HepG2 (cell line): ENCODE measurements around the gene KLKB1. TPM values are rescaled to one million over a fixed set of nuclear protein-coding genes. Genes with fewer than 3 reads are reported as not detected.

Experiments
- FIP1L1 ChIP-seq: fragments of 200-400 bp; formaldehyde crosslinking; IDR thresholded peaks from 2 replicates; pipeline ENCODE4 v1.6.1; 2018; ENCODE audit warnings: low read depth, mild to moderate bottlenecking, low read length, moderate library complexity, borderline replicate concordance; ENCODE audit not compliant: insufficient read depth
- GTF2F1 ChIP-seq: fragments of 150-350 bp; IDR thresholded peaks from 2 replicates; pipeline ENCODE4 v1.6.1; 2014; ENCODE audit warnings: low read length
- HIVEP1 ChIP-seq: sonication (generic); formaldehyde crosslinking; IDR thresholded peaks from 2 replicates; pipeline ENCODE4 v1.4.0; 2020; ENCODE audit warnings: mild to moderate bottlenecking, missing genetic modification reagents
- IKZF4 ChIP-seq: sonication (generic); formaldehyde crosslinking; IDR thresholded peaks from 2 replicates; pipeline ENCODE4 v1.5.1; 2020; ENCODE audit warnings: borderline replicate concordance, mild to moderate bottlenecking, low read depth, missing genetic modification reagents; ENCODE audit errors: not compliant biosample characterization
- RARG ChIP-seq: sonication (generic); formaldehyde crosslinking; IDR thresholded peaks from 2 replicates; pipeline ENCODE4 v1.4.0; 2020; ENCODE audit warnings: low read depth, mild to moderate bottlenecking, missing genetic modification reagents
- REPIN1 ChIP-seq: sonication (generic); formaldehyde crosslinking; IDR thresholded peaks from 2 replicates; pipeline ENCODE4 v1.8.0; 2022; ENCODE audit warnings: missing genetic modification reagents, low read depth, mild to moderate bottlenecking, borderline replicate concordance
- ZKSCAN1 ChIP-seq: fragments of 150-350 bp; IDR thresholded peaks from 2 replicates; pipeline ENCODE4 v1.6.1; 2014; ENCODE audit warnings: low read length
- polyA plus RNA-seq, 8 experiments: library from polyadenylated mRNA; depleted of rRNA in 3 of 8; stranded (reverse) in 7 of 8; unstranded in 1 of 8; fragments of >200 nt; fragmentation: Illumina TruSeq in 4 of 8; extraction: Trizol in 4 of 8; gene quantifications; 2 replicates each; pipeline versions ENCODE4 v1.2.1 to v1.2.3, GENCODE V29; 2011 to 2016; ENCODE audit warnings: low read depth in 4 of 8, missing spikeins in 1 of 8, mixed read lengths in 1 of 8; ENCODE audit not compliant: insufficient read depth in 1 of 8
- total RNA-seq, 5 experiments: library from RNA; depleted of rRNA; stranded (reverse); fragments of >200 nt; fragmentation: Illumina TruSeq; extraction: Trizol; gene quantifications; 2 replicates each; pipeline ENCODE4 v1.2.3, GENCODE V29; 2016; ENCODE audit warnings: low read depth in 1 of 5
- TF ChIP-seq, protein P1 (sequence below): sonication (generic); formaldehyde crosslinking; IDR thresholded peaks from 2 replicates; pipeline ENCODE4 v1.4.0; 2020; ENCODE audit warnings: missing genetic modification reagents
- TF ChIP-seq, protein P2 (sequence below): sonication (generic); formaldehyde crosslinking; IDR thresholded peaks from 2 replicates; pipeline ENCODE4 v1.4.0; 2020; ENCODE audit warnings: mild to moderate bottlenecking, missing genetic modification reagents, borderline replicate concordance
- TF ChIP-seq, protein P3 (sequence below): sonication (generic); formaldehyde crosslinking; conservative IDR thresholded peaks from 2 replicates; pipeline ENCODE4 v1.8.0; 2022; ENCODE audit warnings: low read depth, missing genetic modification reagents
- TF ChIP-seq, protein P4 (sequence below): IDR thresholded peaks from 2 replicates; pipeline ENCODE4 v1.4.0; 2020; ENCODE audit warnings: mild to moderate bottlenecking, missing genetic modification reagents
- TF ChIP-seq, protein P5 (sequence below): sonication (generic); formaldehyde crosslinking; IDR thresholded peaks from 2 replicates; pipeline ENCODE4 v1.5.1; 2020; ENCODE audit warnings: missing genetic modification reagents, mild to moderate bottlenecking, borderline replicate concordance

The KLKB1 gene
- total and polyA plus RNA-seq, 2 of the 13 experiments (the other 11 are each of a cell fraction or from before 2014, with no cell fraction given): 0.26 to 0.49 TPM

DNA sequence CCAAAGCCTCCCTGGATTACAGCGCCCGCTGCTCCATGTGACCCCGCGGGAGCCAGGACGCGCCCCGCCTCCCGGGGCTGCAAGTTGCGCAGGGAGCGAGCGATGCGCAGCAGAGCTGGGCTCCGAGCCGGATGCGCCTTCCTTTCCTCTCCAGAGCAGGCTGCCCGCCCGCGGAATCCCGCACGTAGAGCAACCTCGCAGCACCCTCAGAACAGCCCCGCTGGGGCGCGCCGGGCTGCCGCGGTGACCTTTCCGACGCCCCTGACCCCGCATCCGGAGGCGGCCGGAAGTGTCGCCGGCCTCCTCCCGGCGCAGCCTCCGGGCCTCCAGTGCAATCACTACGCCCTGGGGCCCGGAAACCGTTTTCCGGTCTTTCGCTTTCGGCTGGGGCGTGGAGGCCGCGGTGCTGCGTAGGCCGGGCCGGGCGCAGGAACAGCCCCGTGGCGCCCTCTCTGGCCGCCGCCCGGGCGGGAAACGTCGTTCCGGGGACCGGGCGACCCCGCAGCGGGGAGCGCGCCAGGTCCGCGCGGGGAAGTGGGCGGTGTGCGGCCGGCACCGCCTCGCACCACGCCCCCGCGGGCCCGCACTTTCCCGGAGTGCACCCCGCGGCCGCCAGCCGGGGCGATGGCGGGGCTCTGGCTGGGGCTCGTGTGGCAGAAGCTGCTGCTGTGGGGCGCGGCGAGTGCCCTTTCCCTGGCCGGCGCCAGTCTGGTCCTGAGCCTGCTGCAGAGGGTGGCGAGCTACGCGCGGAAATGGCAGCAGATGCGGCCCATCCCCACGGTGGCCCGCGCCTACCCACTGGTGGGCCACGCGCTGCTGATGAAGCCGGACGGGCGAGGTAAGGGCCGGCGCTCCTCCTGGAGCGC lies 35.9 kb upstream of the KLKB1 start, which contains the start of gene CYP4V2 (continued):
- TF ChIP-seq, protein P1, sequence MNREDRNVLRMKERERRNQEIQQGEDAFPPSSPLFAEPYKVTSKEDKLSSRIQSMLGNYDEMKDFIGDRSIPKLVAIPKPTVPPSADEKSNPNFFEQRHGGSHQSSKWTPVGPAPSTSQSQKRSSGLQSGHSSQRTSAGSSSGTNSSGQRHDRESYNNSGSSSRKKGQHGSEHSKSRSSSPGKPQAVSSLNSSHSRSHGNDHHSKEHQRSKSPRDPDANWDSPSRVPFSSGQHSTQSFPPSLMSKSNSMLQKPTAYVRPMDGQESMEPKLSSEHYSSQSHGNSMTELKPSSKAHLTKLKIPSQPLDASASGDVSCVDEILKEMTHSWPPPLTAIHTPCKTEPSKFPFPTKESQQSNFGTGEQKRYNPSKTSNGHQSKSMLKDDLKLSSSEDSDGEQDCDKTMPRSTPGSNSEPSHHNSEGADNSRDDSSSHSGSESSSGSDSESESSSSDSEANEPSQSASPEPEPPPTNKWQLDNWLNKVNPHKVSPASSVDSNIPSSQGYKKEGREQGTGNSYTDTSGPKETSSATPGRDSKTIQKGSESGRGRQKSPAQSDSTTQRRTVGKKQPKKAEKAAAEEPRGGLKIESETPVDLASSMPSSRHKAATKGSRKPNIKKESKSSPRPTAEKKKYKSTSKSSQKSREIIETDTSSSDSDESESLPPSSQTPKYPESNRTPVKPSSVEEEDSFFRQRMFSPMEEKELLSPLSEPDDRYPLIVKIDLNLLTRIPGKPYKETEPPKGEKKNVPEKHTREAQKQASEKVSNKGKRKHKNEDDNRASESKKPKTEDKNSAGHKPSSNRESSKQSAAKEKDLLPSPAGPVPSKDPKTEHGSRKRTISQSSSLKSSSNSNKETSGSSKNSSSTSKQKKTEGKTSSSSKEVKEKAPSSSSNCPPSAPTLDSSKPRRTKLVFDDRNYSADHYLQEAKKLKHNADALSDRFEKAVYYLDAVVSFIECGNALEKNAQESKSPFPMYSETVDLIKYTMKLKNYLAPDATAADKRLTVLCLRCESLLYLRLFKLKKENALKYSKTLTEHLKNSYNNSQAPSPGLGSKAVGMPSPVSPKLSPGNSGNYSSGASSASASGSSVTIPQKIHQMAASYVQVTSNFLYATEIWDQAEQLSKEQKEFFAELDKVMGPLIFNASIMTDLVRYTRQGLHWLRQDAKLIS (CRISPR knock-in tag): no peak
- TF ChIP-seq, protein P2, sequence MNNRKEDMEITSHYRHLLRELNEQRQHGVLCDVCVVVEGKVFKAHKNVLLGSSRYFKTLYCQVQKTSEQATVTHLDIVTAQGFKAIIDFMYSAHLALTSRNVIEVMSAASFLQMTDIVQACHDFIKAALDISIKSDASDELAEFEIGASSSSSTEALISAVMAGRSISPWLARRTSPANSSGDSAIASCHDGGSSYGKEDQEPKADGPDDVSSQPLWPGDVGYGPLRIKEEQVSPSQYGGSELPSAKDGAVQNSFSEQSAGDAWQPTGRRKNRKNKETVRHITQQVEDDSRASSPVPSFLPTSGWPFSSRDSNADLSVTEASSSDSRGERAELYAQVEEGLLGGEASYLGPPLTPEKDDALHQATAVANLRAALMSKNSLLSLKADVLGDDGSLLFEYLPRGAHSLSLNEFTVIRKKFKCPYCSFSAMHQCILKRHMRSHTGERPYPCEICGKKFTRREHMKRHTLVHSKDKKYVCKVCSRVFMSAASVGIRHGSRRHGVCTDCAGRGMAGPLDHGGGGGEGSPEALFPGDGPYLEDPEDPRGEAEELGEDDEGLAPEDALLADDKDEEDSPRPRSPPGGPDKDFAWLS (CRISPR knock-in tag): no peak; the same call in 1 of the 2 replicates
- TF ChIP-seq, protein P3, sequence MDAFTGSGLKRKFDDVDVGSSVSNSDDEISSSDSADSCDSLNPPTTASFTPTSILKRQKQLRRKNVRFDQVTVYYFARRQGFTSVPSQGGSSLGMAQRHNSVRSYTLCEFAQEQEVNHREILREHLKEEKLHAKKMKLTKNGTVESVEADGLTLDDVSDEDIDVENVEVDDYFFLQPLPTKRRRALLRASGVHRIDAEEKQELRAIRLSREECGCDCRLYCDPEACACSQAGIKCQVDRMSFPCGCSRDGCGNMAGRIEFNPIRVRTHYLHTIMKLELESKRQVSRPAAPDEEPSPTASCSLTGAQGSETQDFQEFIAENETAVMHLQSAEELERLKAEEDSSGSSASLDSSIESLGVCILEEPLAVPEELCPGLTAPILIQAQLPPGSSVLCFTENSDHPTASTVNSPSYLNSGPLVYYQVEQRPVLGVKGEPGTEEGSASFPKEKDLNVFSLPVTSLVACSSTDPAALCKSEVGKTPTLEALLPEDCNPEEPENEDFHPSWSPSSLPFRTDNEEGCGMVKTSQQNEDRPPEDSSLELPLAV (CRISPR knock-in tag): no peak
- TF ChIP-seq IKZF4 (CRISPR knock-in tag) (peak; percentile 64), HIVEP1 (CRISPR knock-in tag) (peak; percentile 85; the same call in 1 of the 2 replicates), REPIN1 (no peak; the same call in 1 of the 2 replicates), RARG (0 out of 2 replicates have a peak, but pooled peaks have one; percentile 53), ZKSCAN1 (0 out of 2 replicates have a peak, but pooled peaks have one; percentile 12), FIP1L1 (peak; percentile 57; the same call in 1 of the 2 replicates), GTF2F1 (no peak)
- TF ChIP-seq, protein P4, sequence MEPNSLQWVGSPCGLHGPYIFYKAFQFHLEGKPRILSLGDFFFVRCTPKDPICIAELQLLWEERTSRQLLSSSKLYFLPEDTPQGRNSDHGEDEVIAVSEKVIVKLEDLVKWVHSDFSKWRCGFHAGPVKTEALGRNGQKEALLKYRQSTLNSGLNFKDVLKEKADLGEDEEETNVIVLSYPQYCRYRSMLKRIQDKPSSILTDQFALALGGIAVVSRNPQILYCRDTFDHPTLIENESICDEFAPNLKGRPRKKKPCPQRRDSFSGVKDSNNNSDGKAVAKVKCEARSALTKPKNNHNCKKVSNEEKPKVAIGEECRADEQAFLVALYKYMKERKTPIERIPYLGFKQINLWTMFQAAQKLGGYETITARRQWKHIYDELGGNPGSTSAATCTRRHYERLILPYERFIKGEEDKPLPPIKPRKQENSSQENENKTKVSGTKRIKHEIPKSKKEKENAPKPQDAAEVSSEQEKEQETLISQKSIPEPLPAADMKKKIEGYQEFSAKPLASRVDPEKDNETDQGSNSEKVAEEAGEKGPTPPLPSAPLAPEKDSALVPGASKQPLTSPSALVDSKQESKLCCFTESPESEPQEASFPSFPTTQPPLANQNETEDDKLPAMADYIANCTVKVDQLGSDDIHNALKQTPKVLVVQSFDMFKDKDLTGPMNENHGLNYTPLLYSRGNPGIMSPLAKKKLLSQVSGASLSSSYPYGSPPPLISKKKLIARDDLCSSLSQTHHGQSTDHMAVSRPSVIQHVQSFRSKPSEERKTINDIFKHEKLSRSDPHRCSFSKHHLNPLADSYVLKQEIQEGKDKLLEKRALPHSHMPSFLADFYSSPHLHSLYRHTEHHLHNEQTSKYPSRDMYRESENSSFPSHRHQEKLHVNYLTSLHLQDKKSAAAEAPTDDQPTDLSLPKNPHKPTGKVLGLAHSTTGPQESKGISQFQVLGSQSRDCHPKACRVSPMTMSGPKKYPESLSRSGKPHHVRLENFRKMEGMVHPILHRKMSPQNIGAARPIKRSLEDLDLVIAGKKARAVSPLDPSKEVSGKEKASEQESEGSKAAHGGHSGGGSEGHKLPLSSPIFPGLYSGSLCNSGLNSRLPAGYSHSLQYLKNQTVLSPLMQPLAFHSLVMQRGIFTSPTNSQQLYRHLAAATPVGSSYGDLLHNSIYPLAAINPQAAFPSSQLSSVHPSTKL (CRISPR knock-in tag): peak; percentile 74
- TF ChIP-seq, protein P5, sequence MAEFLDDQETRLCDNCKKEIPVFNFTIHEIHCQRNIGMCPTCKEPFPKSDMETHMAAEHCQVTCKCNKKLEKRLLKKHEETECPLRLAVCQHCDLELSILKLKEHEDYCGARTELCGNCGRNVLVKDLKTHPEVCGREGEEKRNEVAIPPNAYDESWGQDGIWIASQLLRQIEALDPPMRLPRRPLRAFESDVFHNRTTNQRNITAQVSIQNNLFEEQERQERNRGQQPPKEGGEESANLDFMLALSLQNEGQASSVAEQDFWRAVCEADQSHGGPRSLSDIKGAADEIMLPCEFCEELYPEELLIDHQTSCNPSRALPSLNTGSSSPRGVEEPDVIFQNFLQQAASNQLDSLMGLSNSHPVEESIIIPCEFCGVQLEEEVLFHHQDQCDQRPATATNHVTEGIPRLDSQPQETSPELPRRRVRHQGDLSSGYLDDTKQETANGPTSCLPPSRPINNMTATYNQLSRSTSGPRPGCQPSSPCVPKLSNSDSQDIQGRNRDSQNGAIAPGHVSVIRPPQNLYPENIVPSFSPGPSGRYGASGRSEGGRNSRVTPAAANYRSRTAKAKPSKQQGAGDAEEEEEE (CRISPR knock-in tag): 0 out of 2 replicates have a peak, but pooled peaks have one; percentile 6
